K562 (cell line): ENCODE data around the gene LRFN4. TPM values are rescaled to one million over a fixed set of nuclear protein-coding genes. Genes with fewer than 3 reads are reported as not detected.
A peak's percentile ranks its signal among the peaks of the same experiment; 100 is the strongest.

Experiments used
- ATAC-seq: fragments of 200-7000 bp; cut with Tn5 transposase; 3 replicates; pipeline ENCODE4 v1.9.1; 2020; ENCODE audit warnings: moderate library complexity
- BruUV-seq: library from RNA; stranded (reverse); fragments of 400-500 nt; replicated peaks from 2 replicates; lab custom pipeline; 2021; lab: Mats Ljungman, UMichigan
- CTCF ChIA-PET: fragments of 300-600 bp; formaldehyde crosslinking; extraction: SDS; loops from one replicate; lab custom pipeline; 2021; ENCODE audit warnings: low intra/inter-chr PET ratio; lab: Yijun Ruan, JAX
- POLR2A ChIA-PET: fragments of 300-600, 350-650 bp; sonication (Branson Sonifier 250); formaldehyde crosslinking; extraction: SDS; loops from one replicate; lab custom pipeline; 2021; ENCODE audit warnings: antibody characterized with exemption, inconsistent platforms; lab: Yijun Ruan, JAX
- DNase-seq, 4 experiments: peaks; one replicate each; pipeline versions ENCODE4 v3.0.0 to v3.0.0-alpha.2; 2011 to 2018; ENCODE audit warnings: low spot score in 3 of 4, mixed read lengths in 3 of 4; ENCODE audit errors: extremely low read depth in 1 of 4
- FAIRE-seq: peaks from 2 replicates; lab custom pipeline; 2011; peaks lifted over from hg19 to GRCh38; lab: Jason Lieb, UNC
- H2AFZ ChIP-seq: 2 replicates; pipeline ENCODE4 v1.6.0; 2011; ENCODE audit warnings: low read depth, low read length, control low read depth, inconsistent platforms
- H3K27ac ChIP-seq: fragments of 200-600 bp; 3 replicates; pipeline ENCODE4 v1.8.0; 2011; ENCODE audit warnings: low read depth, mild to moderate bottlenecking, control low read depth, inconsistent platforms, low read length, moderate library complexity, mixed read lengths; ENCODE audit errors: extremely low read depth
- H3K27me3 ChIP-seq, 2 experiments: fragments of 300-600 bp in 1 of 2; 2 replicates in 1 of 2; 3 replicates in 1 of 2; pipeline versions ENCODE4 v1.6.0 to v1.8.0; 2011; ENCODE audit warnings: inconsistent platforms in 2 of 2, low read length in 2 of 2, mild to moderate bottlenecking in 1 of 2, mixed read lengths in 1 of 2, moderate library complexity in 1 of 2; ENCODE audit not compliant: control insufficient read depth in 2 of 2, insufficient read depth in 2 of 2
- H3K36me3 ChIP-seq: fragments of 300-600 bp; 3 replicates; pipeline ENCODE4 v1.8.0; 2011; ENCODE audit warnings: mild to moderate bottlenecking, low read length, inconsistent platforms; ENCODE audit not compliant: control insufficient read depth, insufficient read depth
- H3K4me1 ChIP-seq, 2 experiments: fragments of 200-600 bp in 1 of 2; replicated peaks in 1 of 2; 2 replicates in 1 of 2; 3 replicates in 1 of 2; pipeline versions ENCODE4 v1.5.1 to v1.8.0; 2011; ENCODE audit warnings: inconsistent platforms in 2 of 2, low read length in 2 of 2, mild to moderate bottlenecking in 1 of 2, mixed read lengths in 1 of 2, moderate library complexity in 1 of 2; ENCODE audit not compliant: control insufficient read depth in 2 of 2, insufficient read depth in 2 of 2
- H3K4me2 ChIP-seq: 2 replicates; pipeline ENCODE4 v1.6.1; 2011; ENCODE audit warnings: low read length, control low read depth, inconsistent platforms, mixed read lengths; ENCODE audit not compliant: insufficient read depth
- H3K4me3 ChIP-seq: fragments of 200-600 bp; sonication (generic), shearing (Covaris generic); 2 replicates; pipeline ENCODE4 v1.5.1; 2016; ENCODE audit warnings: control low read depth, inconsistent platforms
- H3K79me2 ChIP-seq: fragments of 200-600 bp; 3 replicates; pipeline ENCODE4 v1.8.0; 2011; ENCODE audit warnings: low read length, inconsistent platforms; ENCODE audit not compliant: control insufficient read depth, insufficient read depth
- H3K9ac ChIP-seq, 2 experiments: 2 replicates each; pipeline versions ENCODE4 v1.6.0 to v1.6.1; 2011; ENCODE audit warnings: low read depth in 2 of 2, low read length in 2 of 2, control low read depth in 1 of 2, inconsistent platforms in 1 of 2, mild to moderate bottlenecking in 1 of 2, mixed read lengths in 1 of 2; ENCODE audit not compliant: insufficient read depth in 1 of 2
- H3K9me1 ChIP-seq: one replicate; pipeline ENCODE4 v1.6.0; 2011; ENCODE audit warnings: inconsistent platforms, mild to moderate bottlenecking, low read length, moderate library complexity; ENCODE audit not compliant: control insufficient read depth, insufficient read depth
- H3K9me3 ChIP-seq: replicated peaks from 2 replicates; pipeline ENCODE4 v1.5.1; 2011; ENCODE audit warnings: low read depth, low read length, inconsistent platforms; ENCODE audit not compliant: control insufficient read depth, insufficient read depth
- H4K20me1 ChIP-seq: replicated peaks from 2 replicates; pipeline ENCODE4 v1.6.1; 2011; ENCODE audit warnings: low read length, inconsistent platforms, mixed read lengths; ENCODE audit not compliant: control insufficient read depth, insufficient read depth
- CSDE1 ChIP-seq, 2 experiments: fragments of 450-650 bp; IDR thresholded peaks; 2 replicates each; pipeline ENCODE4 v1.6.1; 2016; ENCODE audit warnings: mild to moderate bottlenecking in 1 of 2
- KHSRP ChIP-seq: fragments of 450-650 bp; IDR thresholded peaks from 2 replicates; pipeline ENCODE4 v1.6.1; 2017
- NFE2 ChIP-seq: IDR thresholded peaks from 2 replicates; pipeline ENCODE4 v1.6.1; 2014; ENCODE audit warnings: antibody characterized with exemption, low read depth
- TEAD1 ChIP-seq, 2 experiments: fragments of 450-650 bp in 1 of 2; sonication (generic) in 1 of 2; formaldehyde crosslinking; IDR thresholded peaks; 2 replicates each; pipeline versions ENCODE4 v1.4.0 to v1.8.0; 2020 to 2022; ENCODE audit warnings: mild to moderate bottlenecking in 2 of 2, missing genetic modification reagents in 1 of 2
- TEAD4 ChIP-seq, 2 experiments: sonication (generic) in 1 of 2; formaldehyde crosslinking in 1 of 2; IDR thresholded peaks; 2 replicates each; pipeline versions ENCODE4 v1.6.1 to v1.8.0; 2012 to 2022; ENCODE audit warnings: borderline replicate concordance in 1 of 2, inconsistent platforms in 1 of 2, low read length in 1 of 2, mild to moderate bottlenecking in 1 of 2, missing genetic modification reagents in 1 of 2
- WHSC1 ChIP-seq: IDR thresholded peaks from one replicate; pipeline ENCODE4 v1.6.1; 2012; ENCODE audit warnings: low read length, control low read depth, inconsistent platforms
- WGBS: fragments of 100-300 bp; shearing (Covaris generic); methylation state at CpG from one replicate; pipeline ENCODE4 v1.1.6; 2016; ENCODE audit warnings: low coverage, mixed read lengths; ENCODE audit not compliant: insufficient coverage; ENCODE audit errors: missing lambda C conversion rate; 5-methylcytosine and 5-hydroxymethylcytosine counted together
- in situ Hi-C: fragments of 300-500 bp; cut with MboI; formaldehyde crosslinking; loops from 4 replicates; pipeline ENCODE4 v1.15.0; 2018; ENCODE audit warnings: inconsistent platforms, mixed read lengths
- intact Hi-C: fragments of 100-400 bp; cut with micrococcal nuclease; formaldehyde crosslinking; loops from 2 replicates; pipeline ENCODE4 v1.14.2; 2022
- polyA plus RNA-seq, 8 experiments: library from polyadenylated mRNA; depleted of rRNA in 4 of 8; stranded (reverse) in 5 of 8; unstranded in 3 of 8; fragments of >200 nt; fragmentation: Nextera tagmentation in 2 of 8; fragmentation: Illumina TruSeq in 1 of 8; extraction: Ambion mirVana in 2 of 8; extraction: Trizol in 1 of 8; gene quantifications; 2 replicates each; pipeline versions ENCODE4 v1.2.1 to v1.2.3, GENCODE V29; 2011 to 2014; ENCODE audit warnings: inconsistent platforms in 1 of 8, missing spikeins in 1 of 8
- total RNA-seq, 7 experiments: library from RNA; depleted of rRNA in 6 of 7; stranded (reverse); fragments of >200 nt in 6 of 7; fragmentation: Illumina TruSeq in 2 of 7; extraction: Trizol in 2 of 7; gene quantifications; 2 replicates each; pipeline versions ENCODE4 v1.2.1 to v1.2.3, GENCODE V29; 2011 to 2021; ENCODE audit warnings: low replicate concordance in 1 of 7

Gene LRFN4
- total and polyA plus RNA-seq, 9 of the 15 experiments (the other 6 are each of a cell fraction or from before 2014, with no cell fraction given): 0.10 to 60.1 (median 6.7) TPM

DNA sequence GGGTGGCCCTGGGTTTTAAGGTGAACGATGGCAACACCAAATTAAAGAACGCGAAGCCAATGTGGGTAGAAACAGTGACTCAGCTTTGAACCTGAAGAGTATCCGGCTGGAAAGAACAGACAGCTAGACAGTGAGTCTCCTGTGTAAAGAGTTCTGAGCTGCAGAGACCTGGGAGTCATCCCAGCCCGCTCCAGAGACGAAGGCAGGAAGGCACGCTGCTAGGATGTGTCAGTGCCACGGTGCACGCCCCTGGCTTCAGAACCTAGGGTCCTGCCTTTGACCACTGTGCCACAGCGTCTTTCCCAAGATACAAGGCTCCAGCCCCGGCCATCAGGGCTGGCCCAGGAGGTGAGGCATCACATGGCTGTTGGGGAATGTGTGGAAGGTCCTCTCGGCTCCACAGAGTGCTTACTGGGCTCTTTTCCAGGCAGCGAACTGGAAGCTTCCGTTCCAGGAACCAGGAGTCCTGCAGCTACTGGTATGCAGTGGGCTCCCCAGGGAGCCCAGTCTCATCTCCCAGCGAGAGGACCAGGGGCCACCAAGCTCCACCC, 29.9 kb downstream of the LRFN4 start:
- 56% methylated on average over 15 of the region's 15 CpGs for WGBS
- H3K4me1 ChIP-seq: peaks cover 34 to 38% of the 10 kb centered on the region in 2 experiments; a peak in 4 of 5 replicates
- no peak for TF ChIP-seq CSDE1 (IDR thresholded peaks at IDR 0.05)
- peak; percentile 26 for TF ChIP-seq NFE2
- no peak for TF ChIP-seq KHSRP
- 0 out of 2 replicates have a peak, but pooled peaks have one; percentile 3 for TF ChIP-seq TEAD4 (IDR thresholded peaks at IDR 0.05; ENCODE audit: low read length)
- TF ChIP-seq TEAD4 (CRISPR knock-in tag; IDR thresholded peaks at IDR 0.05; ENCODE audit: borderline replicate concordance): no peak
- peak; percentile 62 for TF ChIP-seq WHSC1
- TF ChIP-seq TEAD1 (CRISPR knock-in tag; IDR thresholded peaks at IDR 0.05): no peak
- intact Hi-C loops: no loop called here
- DNase-seq: peak in 2 of 4 experiments; percentile 30 to 34
- peak overlapping the region; percentile 61 for H3K4me2 ChIP-seq
- in situ Hi-C loops: no loop called here
- CTCF ChIA-PET: interaction anchor here (0.6 kb wide), 1 partner anchor 86 kb away, joined by 4 read pairs; no protein-coding TSS in a partner anchor
- peak overlapping the region; percentile 4 to 37; a peak in 3 of 4 replicates for H3K9ac ChIP-seq
- peak overlapping the region; percentile 47; the same call in 2 of the 3 replicates for H3K27ac ChIP-seq
- no peaks in the 10 kb centered on the region for H3K27me3 ChIP-seq
- H3K79me2 ChIP-seq: no peaks in the 10 kb centered on the region; the same call in 2 of the 3 replicates
- H3K9me1 ChIP-seq: no peaks in the 10 kb centered on the region
- no peak overlapping the region for H3K4me3 ChIP-seq
- no peak; the same call in 1 of the 3 replicates for ATAC-seq
- POLR2A ChIA-PET: interaction anchor here (0.6 kb wide), 1 partner anchor 89 kb away, joined by 3 read pairs; the partner anchor contains the start of gene C11orf86
- 0 out of 3 replicates have a peak, but pooled peaks cover 4% of the 10 kb centered on the region for H3K36me3 ChIP-seq
- H4K20me1 ChIP-seq: no peaks in the 10 kb centered on the region
- peak overlapping the region; percentile 68; the same call in 1 of the 2 replicates for H2AFZ ChIP-seq
- no TSS peak for BruUV-seq
- H3K9me3 ChIP-seq: no peaks in the 10 kb centered on the region
- no peak for FAIRE-seq
